Ishikawa (cell line): ENCODE measurements around the gene SPTBN5.

Experiments used
- CEBPB ChIP-seq: IDR thresholded peaks from 2 replicates; pipeline ENCODE4 v1.6.1; 2012
- CREB1 ChIP-seq: IDR thresholded peaks from 2 replicates; pipeline ENCODE4 v1.6.1; 2012; ENCODE audit warnings: low read depth
- EP300 ChIP-seq: IDR thresholded peaks from 2 replicates; pipeline ENCODE4 v1.6.1; 2012; ENCODE audit warnings: borderline replicate concordance
- FOXM1 ChIP-seq: IDR thresholded peaks from 2 replicates; pipeline ENCODE4 v1.6.1; 2012; ENCODE audit warnings: low read depth, borderline replicate concordance
- NFIC ChIP-seq: IDR thresholded peaks from 2 replicates; pipeline ENCODE4 v1.6.1; 2012
- TAF1 ChIP-seq: IDR thresholded peaks from 2 replicates; pipeline ENCODE4 v1.6.1; 2012; ENCODE audit warnings: low read depth, mild to moderate bottlenecking
- YY1 ChIP-seq: IDR thresholded peaks from 2 replicates; pipeline ENCODE4 v1.6.1; 2012; ENCODE audit warnings: low read depth
- TF ChIP-seq, protein P1 (sequence below): IDR thresholded peaks from 2 replicates; pipeline ENCODE4 v1.6.1; 2012
- TF ChIP-seq, protein P2 (sequence below): IDR thresholded peaks from 2 replicates; pipeline ENCODE4 v1.6.1; 2012; ENCODE audit warnings: low read depth, mild to moderate bottlenecking

DNA sequence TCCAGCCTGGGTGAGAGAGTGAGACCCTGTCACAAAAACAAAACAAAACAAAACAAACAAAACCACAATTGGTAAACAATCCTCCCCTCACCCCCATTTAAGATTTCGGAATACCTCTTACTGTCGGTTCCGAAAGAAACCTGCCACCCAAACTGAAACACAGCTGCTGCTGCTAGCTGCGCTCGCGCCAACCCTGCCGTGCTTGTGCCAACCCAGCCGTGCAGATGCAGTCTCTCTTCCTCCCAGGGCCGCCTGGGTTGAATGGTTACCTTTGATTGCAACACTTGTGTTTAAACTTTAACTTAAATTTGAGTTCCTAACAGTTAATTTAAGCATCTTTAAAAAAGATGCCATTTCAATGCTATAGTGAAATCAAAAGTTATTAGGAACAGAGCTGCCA lies 28.5 kb upstream of the SPTBN5 start:
- TF ChIP-seq CEBPB (no peak), TAF1 (no peak), CREB1 (no peak), YY1 (no peak), EP300 (no peak), NFIC (no peak), FOXM1 (no peak)
- TF ChIP-seq, protein P1, sequence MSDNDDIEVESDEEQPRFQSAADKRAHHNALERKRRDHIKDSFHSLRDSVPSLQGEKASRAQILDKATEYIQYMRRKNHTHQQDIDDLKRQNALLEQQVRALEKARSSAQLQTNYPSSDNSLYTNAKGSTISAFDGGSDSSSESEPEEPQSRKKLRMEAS, result no peak
- TF ChIP-seq, protein P2, sequence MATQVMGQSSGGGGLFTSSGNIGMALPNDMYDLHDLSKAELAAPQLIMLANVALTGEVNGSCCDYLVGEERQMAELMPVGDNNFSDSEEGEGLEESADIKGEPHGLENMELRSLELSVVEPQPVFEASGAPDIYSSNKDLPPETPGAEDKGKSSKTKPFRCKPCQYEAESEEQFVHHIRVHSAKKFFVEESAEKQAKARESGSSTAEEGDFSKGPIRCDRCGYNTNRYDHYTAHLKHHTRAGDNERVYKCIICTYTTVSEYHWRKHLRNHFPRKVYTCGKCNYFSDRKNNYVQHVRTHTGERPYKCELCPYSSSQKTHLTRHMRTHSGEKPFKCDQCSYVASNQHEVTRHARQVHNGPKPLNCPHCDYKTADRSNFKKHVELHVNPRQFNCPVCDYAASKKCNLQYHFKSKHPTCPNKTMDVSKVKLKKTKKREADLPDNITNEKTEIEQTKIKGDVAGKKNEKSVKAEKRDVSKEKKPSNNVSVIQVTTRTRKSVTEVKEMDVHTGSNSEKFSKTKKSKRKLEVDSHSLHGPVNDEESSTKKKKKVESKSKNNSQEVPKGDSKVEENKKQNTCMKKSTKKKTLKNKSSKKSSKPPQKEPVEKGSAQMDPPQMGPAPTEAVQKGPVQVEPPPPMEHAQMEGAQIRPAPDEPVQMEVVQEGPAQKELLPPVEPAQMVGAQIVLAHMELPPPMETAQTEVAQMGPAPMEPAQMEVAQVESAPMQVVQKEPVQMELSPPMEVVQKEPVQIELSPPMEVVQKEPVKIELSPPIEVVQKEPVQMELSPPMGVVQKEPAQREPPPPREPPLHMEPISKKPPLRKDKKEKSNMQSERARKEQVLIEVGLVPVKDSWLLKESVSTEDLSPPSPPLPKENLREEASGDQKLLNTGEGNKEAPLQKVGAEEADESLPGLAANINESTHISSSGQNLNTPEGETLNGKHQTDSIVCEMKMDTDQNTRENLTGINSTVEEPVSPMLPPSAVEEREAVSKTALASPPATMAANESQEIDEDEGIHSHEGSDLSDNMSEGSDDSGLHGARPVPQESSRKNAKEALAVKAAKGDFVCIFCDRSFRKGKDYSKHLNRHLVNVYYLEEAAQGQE, result no peak
